DOHH2 (cell line): ENCODE data around the gene SLC29A2.
A peak's percentile ranks its signal among the peaks of the same experiment; 100 is the strongest.

Experiments
- H3F3A ChIP-seq: fragments of 200-600 bp; sonication (generic), shearing (Covaris generic); 2 replicates; pipeline ENCODE4 v1.6.0; 2016; ENCODE audit warnings: antibody characterized with exemption, mild to moderate bottlenecking; ENCODE audit not compliant: control insufficient read depth, insufficient read depth
- H3K27ac ChIP-seq: fragments of 200-600 bp; sonication (generic); 2 replicates; pipeline ENCODE4 v1.5.1; 2014; ENCODE audit warnings: low read depth, mild to moderate bottlenecking, low read length, moderate library complexity
- H3K27me3 ChIP-seq: fragments of 200-600 bp; sonication (generic); 2 replicates; pipeline ENCODE4 v1.6.1; 2014; ENCODE audit warnings: mild to moderate bottlenecking, low read length, mixed read lengths; ENCODE audit not compliant: control insufficient read depth
- H3K36me3 ChIP-seq: fragments of 200-600 bp; sonication (generic); 2 replicates; pipeline ENCODE4 v1.6.1; 2014; ENCODE audit warnings: mild to moderate bottlenecking, low read length, moderate library complexity, mixed read lengths; ENCODE audit not compliant: control insufficient read depth
- H3K4me1 ChIP-seq: fragments of 200-600 bp; sonication (generic); 2 replicates; pipeline ENCODE4 v1.6.1; 2014; ENCODE audit warnings: mild to moderate bottlenecking, low read length, mixed read lengths; ENCODE audit not compliant: control insufficient read depth
- H3K4me2 ChIP-seq: fragments of 200-600 bp; sonication (generic); 2 replicates; pipeline ENCODE4 v1.6.0; 2014; ENCODE audit warnings: mild to moderate bottlenecking, low read length, moderate library complexity
- H3K4me3 ChIP-seq: fragments of 200-600 bp; sonication (generic); 2 replicates; pipeline ENCODE4 v1.5.1; 2014; ENCODE audit warnings: mild to moderate bottlenecking, low read length, mixed read lengths
- H3K79me2 ChIP-seq: fragments of 200-600 bp; sonication (generic); 2 replicates; pipeline ENCODE4 v1.6.1; 2014; ENCODE audit warnings: mild to moderate bottlenecking, low read length, mixed read lengths; ENCODE audit not compliant: control insufficient read depth
- H3K9me2 ChIP-seq: fragments of 200-600 bp; sonication (generic); replicated peaks from 2 replicates; pipeline ENCODE4 v1.6.1; 2014; ENCODE audit warnings: mild to moderate bottlenecking, low read length, mixed read lengths; ENCODE audit not compliant: control insufficient read depth
- H3K9me3 ChIP-seq: fragments of 200-600 bp; sonication (generic); 2 replicates; pipeline ENCODE4 v1.6.1; 2014; ENCODE audit warnings: antibody characterized with exemption, low read length, mixed read lengths; ENCODE audit not compliant: control insufficient read depth, insufficient read depth
- H4K20me1 ChIP-seq: fragments of 200-600 bp; sonication (generic); 2 replicates; pipeline ENCODE4 v1.6.0; 2014; ENCODE audit warnings: low read depth, mild to moderate bottlenecking, antibody characterized with exemption, low read length, moderate library complexity; ENCODE audit not compliant: control insufficient read depth, insufficient read depth
- CTCF ChIP-seq: fragments of 200-600 bp; sonication (generic); IDR thresholded peaks from one replicate; pipeline ENCODE4 v1.5.1; 2014; ENCODE audit warnings: antibody characterized with exemption, mild to moderate bottlenecking, low read depth, low read length; ENCODE audit not compliant: poor library complexity, severe bottlenecking
- EZH2phosphoT487 ChIP-seq: fragments of 200-600 bp; sonication (generic); IDR thresholded peaks from 2 replicates; pipeline ENCODE4 v1.6.1; 2017; ENCODE audit warnings: borderline replicate concordance, mild to moderate bottlenecking, antibody characterized with exemption, low read length, moderate library complexity, mixed read lengths

Gene SLC29A2

GRCh38 chr11:66327171-66328030, 44.2 kb downstream of the SLC29A2 start:
- no peaks in the 10 kb centered on the region for H3K79me2 ChIP-seq
- H3K9me3 ChIP-seq = no peaks in the 10 kb centered on the region
- no peaks in the 10 kb centered on the region for H3K9me2 ChIP-seq
- H3F3A ChIP-seq = no peaks in the 10 kb centered on the region
- no peaks in the 10 kb centered on the region for H3K27me3 ChIP-seq
- H3K4me3 ChIP-seq = no peak overlapping the region
- TF ChIP-seq EZH2phosphoT487 (no peak), CTCF (no peak)
- no peak overlapping the region for H3K27ac ChIP-seq
- H4K20me1 ChIP-seq = no peaks in the 10 kb centered on the region
- H3K4me2 ChIP-seq = peak overlapping the region; percentile 65; the same call in 1 of the 2 replicates
- no peaks in the 10 kb centered on the region for H3K36me3 ChIP-seq
- H3K4me1 ChIP-seq = peaks cover 44% of the 10 kb centered on the region

GRCh38 chr11:66326261-66327111, 45.1 kb downstream of the SLC29A2 start:
- Histone ChIP-seq H3K79me2 (no peaks in the 10 kb centered on the region), H3K4me2 (peak overlapping the region; percentile 65), H3K4me1 (peaks cover 47% of the 10 kb centered on the region), H3K4me3 (peak overlapping the region; percentile 32; the same call in 1 of the 2 replicates), H3K36me3 (no peaks in the 10 kb centered on the region), H3F3A (no peaks in the 10 kb centered on the region), H3K9me3 (peaks cover 4% of the 10 kb centered on the region; the same call in 1 of the 2 replicates), H3K27ac (no peak overlapping the region), H4K20me1 (no peaks in the 10 kb centered on the region), H3K27me3 (no peaks in the 10 kb centered on the region), H3K9me2 (no peaks in the 10 kb centered on the region)
- no peak for TF ChIP-seq EZH2phosphoT487
- TF ChIP-seq CTCF = no peak

GRCh38 chr11:66325263-66325671, 46.3 kb downstream of the SLC29A2 start:
- Histone ChIP-seq H3F3A (no peaks in the 10 kb centered on the region), H4K20me1 (no peaks in the 10 kb centered on the region), H3K27me3 (no peaks in the 10 kb centered on the region), H3K4me2 (no peak overlapping the region; the same call in 1 of the 2 replicates), H3K9me2 (no peaks in the 10 kb centered on the region), H3K4me3 (no peak overlapping the region), H3K36me3 (no peaks in the 10 kb centered on the region), H3K4me1 (peaks cover 47% of the 10 kb centered on the region), H3K9me3 (peaks cover 5% of the 10 kb centered on the region; the same call in 1 of the 2 replicates), H3K79me2 (no peaks in the 10 kb centered on the region), H3K27ac (no peak overlapping the region)
- no peak for TF ChIP-seq CTCF
- TF ChIP-seq EZH2phosphoT487 = no peak
